GM19463 (cell line): Measurements from ENCODE around the gene WDR26.

Source experiments
- ATAC-seq: cut with Tn5 transposase; IDR thresholded peaks from one replicate; pipeline ENCODE4 v1.9.1; 2021; ENCODE audit warnings: mild to moderate bottlenecking, moderate library complexity; ENCODE audit not compliant: unreplicated experiment

Gene WDR26

GRCh38 chr1:224393294-224393693, 41.3 kb downstream of the WDR26 start:
- no peak for ATAC-seq

DNA sequence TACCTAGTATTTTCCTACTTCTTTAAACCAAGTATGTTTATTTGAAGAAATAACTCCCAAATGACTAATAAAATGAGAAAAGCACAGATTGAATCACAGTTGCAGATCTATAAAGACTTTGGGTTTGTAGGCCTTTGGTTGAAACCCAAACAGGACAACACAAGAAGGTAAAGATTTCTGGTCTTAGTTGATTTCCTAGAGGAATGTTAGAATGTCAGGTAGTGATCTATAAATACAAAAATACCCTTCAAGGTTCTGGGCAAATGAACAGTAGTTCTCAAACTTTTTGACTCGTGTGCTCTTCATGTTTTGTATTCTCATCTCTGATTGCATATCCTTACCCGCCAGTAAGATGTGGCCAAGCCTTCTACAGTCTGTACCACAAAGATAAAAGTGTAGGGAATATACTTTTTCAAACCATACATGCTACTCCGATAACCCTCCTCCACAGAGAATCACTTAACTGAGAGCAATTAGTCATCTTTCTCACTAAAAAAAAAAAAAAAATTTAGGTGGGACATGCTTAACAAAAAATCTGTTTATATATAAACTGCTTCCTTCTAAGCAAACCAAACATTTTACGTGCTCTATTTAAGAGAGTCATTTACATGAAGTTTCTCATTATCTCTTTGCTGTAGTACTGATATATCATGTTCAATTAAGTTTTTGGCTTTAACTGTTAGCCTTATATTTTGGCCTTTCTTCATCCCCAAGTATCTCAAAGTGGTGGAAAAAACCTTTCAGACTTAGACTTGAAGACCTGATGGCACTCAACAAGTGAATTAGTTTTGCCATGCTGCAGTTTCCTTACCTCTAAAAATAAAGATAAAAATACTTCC, 42.0 kb downstream of the WDR26 start:
- no peak for ATAC-seq

DNA sequence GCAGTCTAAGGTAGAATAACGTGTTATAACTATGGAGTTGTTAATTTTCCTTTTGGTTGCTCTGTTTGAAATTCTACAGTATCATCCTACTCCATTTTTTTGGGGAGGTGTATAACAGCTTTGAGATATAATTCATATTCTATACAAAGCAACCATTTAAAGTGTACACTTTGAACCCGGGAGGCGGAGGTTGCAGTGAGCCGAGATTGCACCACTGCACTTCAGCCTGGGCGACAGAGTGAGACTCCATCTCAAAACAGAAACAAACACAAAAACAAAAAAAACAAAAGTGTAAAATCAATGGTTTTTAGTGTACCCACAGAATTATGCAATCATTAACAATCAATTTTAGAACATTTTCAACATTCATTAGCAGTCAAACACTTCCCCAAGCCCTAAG, 44.1 kb downstream of the WDR26 start:
- ATAC-seq, result no peak

GRCh38 chr1:224387943-224388342, 46.7 kb downstream of the WDR26 start:
- no peak for ATAC-seq

DNA sequence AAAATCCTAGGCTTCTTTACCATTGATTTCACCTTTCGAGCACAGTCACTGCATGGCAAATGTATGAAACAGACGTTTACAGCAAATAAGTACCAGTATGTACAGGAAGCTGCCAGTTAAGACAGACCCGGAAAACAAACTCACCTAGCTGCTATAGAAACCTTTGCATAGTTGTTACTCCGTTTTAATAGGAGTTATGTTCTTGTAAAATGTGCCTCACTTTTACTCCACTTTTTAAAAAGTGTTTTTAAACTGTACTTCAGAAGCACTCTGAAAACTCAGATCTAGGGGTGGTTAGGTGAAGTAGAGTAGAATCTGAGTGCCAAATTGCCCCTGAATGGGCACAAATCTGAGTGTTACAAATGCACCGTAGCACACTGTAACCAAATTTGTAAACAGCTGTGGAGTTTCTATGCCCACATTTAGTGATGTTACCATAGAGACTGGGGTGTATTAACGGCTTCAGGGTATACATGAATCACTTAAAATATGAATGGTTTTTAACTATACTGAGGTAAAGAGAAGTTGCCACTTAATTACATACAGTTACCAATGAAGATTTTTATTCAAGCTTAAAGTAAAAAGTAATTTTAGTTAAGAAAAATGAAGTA, 47.2 kb downstream of the WDR26 start:
- no peak for ATAC-seq

DNA sequence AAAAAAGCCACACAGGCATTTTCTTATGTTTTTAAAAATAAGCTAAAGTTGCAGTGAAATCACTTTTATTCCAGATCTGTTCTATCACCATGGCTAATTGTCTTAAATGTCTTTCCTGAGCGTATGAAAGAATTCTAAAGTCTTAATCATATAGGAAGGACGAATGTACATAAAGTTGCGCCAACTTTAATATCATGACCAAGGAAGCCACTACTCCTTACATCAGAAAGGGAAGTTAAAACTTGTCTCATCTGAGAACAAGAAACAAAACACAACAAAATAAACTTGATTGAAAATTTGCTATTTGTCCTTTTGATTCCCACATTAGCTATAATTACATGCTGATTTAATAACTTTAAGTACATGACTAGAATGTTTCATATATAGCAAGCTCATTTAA, 51.4 kb downstream of the WDR26 start:
- ATAC-seq, result no peak

DNA sequence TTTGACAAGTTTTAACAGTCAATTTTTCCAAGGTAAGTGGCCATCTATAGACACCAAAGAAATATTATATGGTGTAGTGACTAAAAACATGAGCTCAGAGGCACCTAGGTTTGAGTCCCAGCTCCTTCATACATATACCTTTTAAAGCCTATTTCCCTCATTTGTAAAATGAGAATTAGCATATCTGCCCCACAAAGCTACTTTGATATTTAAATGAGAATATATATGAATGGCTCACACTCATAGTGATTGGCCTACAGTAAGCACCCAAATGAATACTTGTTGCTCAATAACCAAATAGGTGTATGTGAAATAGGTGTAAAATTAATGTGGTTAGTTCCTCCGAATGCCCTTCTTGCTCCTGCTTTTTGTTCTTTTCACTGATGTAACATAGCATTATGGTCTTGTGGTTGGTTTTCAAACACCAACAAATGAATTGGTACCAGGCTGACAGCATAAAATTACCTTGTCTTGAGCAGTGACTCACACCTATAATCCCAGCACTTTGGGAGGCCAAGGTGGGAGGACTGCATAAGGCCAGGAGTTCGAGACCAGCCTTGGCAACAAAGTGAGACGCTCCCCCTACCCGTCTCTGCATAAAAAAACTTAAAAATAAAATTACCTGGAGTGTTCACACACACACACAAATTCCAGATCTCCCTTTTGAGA, 52.6 kb downstream of the WDR26 start:
- no peak for ATAC-seq

DNA sequence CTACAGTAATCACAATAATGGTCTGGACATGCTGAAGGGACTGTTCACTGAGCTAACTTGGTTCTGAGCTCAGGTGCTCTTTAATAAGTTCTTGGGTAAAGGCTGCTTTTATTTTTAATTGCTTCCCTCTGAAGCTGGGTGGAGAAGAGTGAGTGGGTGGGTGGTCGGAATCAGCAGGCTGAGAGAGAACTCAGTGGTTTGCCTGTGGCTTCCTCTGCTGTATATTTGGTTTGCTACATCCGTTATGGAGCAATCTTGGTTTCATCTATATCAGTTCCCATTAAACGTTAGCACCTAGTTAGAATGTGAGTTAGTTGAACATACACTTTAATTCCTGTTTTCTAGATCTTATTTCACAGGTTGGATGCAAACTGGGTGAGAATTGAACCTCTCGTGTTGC, 54.6 kb downstream of the WDR26 start:
- ATAC-seq, result peak; percentile 46

DNA sequence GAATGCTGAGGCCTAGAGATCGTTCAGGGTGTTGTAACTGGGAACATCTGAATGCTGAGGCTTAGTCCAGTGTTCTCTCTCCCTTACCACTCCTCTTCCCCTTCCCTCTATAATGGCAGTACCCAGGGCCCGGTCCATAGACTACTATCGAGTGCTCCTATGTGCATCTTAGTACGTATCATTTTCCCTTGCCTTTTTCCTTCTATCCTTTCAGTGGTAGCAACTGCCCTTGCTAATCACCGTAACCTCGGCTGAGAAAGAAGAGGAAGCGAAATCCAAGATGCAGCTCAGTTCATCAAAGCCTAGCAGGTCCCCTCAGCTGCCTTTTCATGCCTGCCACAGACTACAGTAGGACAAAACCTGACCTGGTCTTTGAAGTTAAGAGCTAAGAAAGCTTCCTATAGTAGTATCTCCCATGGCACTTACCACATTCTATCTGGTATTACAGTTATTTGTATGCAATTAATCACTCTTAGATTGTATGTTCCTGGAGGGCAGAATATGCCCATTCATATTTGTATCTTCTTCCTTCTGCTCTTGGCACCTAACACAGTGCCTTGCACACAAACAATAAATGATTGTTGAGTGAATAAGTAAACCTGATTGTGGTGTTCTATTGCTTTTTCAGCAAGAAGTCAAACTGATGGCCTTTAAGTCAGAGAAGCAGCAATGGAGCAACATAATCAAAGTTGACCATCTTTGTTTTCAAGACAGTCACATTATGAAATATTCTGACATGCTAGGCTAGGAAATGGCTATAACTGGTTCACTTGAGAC, 55.6 kb downstream of the WDR26 start:
- ATAC-seq, result peak; percentile 38

GRCh38 chr1:224377676-224378006, 57.0 kb downstream of the WDR26 start:
- ATAC-seq, result peak; percentile 72

- ATAC-seq, result no peak
Measured at GRCh38 chr1:224375059-224375458, 59.5 kb downstream of the WDR26 start.

DNA sequence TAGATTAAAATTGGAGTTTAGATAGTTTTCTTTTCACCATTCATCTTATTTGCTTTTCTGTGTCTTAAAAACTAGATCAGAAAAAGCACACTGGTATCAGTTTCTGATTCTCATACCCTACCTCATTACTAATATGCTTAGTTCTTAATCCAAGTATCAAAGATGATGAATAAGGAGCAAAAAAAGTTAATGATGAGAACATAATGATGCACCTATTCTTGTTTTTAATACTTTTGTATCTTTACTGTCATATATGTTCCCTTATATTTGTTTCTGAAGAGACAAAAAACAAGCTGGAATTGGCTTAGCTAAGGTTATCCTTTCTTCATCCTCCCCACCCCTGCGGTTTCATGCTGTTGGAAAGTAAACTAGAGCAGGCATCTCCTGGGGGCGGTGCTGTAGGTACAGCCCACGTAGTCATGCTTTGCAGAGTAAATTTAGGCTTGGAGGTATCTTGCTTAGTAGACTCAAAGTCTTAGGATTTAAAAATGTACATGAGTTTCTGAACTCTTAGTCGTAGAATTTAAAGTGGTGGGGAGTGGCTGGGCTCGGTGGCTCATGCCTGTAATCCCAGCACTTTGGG, 61.5 kb downstream of the WDR26 start:
- no peak for ATAC-seq

- peak; percentile 74 for ATAC-seq
Measured at GRCh38 chr1:224368409-224368808, 66.2 kb downstream of the WDR26 start.

DNA sequence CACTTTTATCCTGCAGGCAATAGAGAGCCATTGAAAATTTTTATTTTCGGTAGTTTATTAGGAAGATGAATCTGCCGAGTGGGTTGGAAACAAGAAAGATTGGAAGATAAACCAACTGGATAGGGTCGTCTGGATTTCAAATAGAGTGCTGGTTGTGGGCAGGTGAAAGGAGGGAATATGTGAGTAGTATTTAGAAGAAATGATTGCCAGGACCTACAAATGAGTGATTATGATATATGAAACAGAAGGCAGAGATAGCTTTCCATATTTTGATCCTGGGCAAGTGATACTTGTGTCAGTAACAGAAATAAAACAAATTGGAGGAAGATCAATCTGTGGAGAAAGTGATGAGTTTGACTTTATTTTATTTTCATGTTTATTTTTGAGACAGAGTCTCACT, 75.4 kb downstream of the WDR26 start:
- ATAC-seq, result no peak

DNA sequence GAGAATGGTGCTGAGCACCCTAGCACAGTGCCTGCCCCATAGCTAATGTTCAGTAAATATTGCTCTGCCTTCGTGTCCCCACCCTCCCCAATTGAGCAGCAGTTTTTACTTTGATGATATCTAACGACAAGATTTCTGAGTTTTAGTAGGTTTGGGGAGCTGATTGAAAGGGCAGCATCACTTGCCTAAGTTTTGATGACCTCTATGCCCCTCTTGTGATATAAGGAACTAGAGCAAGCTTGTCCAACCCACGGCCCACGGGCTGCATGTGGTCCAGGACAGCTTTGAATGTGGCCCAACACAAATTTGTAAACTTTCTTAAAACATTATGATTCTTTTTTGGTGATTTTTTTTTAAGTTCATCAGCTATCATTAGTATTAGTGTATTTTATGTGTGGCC, 76.4 kb downstream of the WDR26 start:
- no peak for ATAC-seq

DNA sequence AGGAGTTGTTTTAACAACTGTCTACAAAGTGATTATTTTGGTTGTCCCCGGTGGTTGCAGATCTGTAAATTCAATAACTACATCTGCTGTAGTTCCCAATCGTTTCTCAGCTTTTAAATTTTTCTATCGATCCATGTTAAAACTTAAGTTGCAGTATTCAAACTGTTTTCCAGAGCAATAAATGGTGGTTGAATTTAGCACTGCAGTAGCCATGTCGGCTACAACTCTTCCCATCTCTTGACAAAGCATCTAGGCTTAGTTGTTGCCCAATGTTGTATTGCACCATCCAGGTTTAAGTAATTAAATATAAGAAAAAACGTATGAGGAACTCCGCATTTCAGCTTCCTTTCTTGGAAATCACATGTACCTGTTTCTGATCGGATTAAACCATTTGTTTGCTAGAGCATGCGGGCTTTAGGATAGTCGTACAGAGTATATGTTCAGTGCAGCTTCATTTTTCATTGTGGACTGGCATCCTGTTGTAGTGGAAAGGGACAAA, 76.9 kb downstream of the WDR26 start:
- ATAC-seq, result no peak

DNA sequence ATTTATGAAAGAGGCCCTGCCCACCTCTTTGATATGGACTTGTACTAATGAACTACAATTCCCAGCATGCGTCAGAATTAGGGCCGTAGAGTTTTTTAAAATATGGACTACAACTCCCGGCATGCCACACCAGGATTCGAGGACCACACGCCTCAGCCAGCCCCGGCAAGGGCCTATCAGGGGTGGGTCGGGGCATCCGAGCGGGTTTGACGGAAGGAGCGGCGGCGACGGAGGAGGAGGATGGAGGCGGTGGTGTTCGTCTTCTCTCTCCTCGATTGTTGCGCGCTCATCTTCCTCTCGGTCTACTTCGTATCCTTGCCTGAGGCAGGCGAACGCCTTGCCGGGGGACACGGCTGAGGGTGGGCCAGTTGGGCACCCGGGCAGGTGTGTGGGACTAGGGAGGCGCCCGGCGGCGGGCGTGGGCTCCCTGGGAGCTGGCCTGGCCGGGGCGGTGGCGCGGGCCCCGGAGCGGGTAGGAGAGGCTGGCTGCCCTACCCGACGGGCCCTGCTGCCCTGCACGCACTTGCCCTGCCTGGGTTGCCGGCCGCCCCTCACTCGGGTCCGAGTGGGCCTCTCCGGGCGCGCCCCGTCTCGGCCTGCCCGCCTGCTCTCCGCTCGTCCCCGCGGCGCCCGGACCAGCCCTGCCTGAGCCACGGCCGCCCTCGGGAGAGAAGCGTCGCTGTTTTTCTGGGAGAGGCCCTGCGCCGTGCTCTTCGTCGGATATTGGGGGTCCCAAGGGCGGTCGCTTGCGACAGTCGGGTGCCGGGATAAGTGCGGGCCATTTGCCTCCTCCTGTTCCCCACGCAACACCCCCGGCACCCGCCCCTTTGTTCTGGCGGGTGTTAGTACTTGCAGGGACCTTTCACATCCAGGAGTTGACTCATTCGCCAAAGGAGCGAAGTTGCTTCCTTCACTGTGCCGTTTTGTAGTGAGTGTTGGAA, 77.6 kb downstream of the WDR26 start, which contains the start of gene CNIH4:
CNIH4 (plus strand) TSS at position 195 of the 941 bp plus-strand sequence; CDS start at position 241, 46 bp downstream.
- ATAC-seq, result peak; percentile 98

GRCh38 chr1:224353975-224354925, 80.3 kb downstream of the WDR26 start:
- ATAC-seq, result no peak
